DMS114 treated with DMSO at 0.1 percent for 48 hours (cell line): ENCODE results near the gene MYO9A.

ENCODE experiments used
- DNase-seq: peaks from one replicate; lab custom pipeline; 2025; ENCODE audit not compliant: unreplicated experiment; lab: John Stamatoyannopoulos, UW

Gene MYO9A

GRCh38 chr15:71788646-71789579 is 329.0 kb downstream of the MYO9A start:
- no peak for DNase-seq

- no peak for DNase-seq
Observed at GRCh38 chr15:71786673-71787072, 331.3 kb downstream of the MYO9A start.

GRCh38 chr15:71785996-71786395 is 332.0 kb downstream of the MYO9A start:
- no peak for DNase-seq

DNA sequence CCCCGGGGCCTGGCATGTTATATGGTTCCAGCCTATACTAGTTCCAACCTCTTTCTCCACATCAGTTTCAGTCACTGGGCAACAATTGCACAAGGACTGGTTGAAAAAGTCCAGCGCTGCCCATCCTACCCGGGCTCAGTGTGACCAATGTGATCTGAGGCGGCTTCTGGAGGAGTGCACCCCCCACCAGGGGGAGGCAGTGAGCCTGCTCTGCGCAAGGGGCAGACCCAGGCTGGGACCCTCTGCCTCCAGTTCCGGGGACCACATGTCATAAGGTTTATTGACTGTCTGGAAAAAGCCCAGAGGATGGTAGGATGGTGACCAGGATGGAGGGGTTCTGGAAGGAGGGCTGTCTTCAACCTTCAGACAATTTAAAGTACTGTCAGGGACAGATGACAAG is 333.2 kb downstream of the MYO9A start:
- DNase-seq: no peak

DNA sequence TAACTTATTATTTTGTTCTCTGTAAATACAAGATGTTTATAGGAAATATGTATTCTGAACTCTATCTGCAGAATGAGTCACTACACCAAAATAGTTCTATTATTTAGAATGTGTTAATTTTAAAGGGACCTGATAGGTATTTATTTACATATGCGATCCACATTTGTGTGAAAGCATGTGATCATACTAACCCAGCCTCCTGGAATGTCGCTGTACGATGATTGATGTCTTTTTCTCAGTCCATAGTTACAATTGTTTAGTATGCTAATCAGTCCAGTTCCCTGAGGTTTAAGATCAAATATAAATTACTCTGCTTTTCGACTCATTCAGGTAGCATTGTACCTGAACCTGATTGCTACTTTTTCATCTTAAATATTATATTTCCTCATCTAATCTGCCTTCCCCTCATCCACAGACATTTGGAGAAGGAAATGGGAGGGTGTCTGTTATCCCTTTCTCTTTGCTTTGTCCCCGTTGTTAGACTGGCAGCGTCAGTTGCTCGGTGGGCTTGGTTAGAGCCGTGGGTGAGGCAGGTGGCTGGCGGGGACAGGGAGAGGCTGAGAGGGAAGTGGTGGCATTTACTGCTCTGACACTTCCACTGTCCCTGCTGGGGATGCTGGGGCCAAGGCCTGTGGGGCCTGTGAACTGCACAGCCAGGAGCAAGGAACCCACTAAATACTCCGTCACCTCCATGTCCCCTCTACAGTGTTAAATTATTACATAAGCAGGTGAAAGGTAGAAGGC is 335.4 kb downstream of the MYO9A start:
- no peak for DNase-seq

DNA sequence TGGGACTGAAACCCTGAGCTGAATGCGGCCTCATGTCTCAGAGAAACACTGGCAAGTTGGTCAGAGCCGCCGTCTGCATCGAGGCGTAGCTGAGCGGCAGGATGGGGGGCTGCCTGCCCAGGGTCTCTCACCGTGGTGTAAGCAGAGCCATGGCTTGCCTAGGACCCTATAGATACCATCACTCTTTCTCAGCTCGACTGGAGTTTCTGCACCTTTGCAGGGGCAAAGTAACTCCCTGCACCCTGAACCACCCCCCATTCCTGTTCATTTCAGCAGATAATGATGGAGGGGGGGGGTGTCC is 336.0 kb downstream of the MYO9A start:
- DNase-seq: no peak

DNA sequence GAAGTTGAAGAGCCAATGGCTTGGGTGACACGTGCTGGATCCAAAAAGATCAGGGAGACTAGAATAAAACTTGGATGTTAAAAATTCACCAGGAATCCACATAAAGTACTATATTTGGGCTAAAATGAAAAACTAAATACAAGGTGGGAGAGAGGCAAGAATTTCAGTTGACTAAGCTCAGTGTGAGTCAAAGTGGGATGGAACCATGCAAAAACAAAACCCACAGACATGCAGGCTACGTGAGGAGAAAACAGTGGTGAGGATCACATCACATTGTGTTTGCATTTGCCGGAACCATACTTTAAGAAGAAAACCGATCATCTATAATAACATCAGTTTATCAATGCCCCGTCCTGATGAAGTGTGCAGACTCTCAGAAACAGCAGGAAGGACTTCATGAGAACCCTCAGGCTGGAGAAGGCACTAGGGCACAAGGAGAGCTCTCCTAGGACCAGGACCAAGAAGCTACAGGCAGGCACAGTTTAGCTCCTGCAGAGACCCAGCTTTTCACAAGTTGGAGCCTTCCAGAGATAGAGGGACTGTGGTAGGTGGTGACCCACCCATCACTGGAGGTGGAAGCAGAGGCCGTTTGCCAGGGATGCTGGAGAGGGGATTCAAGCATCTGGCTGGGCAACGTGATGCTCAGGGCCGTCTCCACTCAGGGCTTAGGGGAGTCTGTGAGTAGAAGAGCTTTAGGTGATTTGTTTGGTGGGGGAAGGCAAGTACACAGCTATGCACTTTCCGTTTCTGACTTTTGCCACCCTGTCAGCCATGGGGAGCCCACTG is 336.6 kb downstream of the MYO9A start:
- DNase-seq: no peak

DNA sequence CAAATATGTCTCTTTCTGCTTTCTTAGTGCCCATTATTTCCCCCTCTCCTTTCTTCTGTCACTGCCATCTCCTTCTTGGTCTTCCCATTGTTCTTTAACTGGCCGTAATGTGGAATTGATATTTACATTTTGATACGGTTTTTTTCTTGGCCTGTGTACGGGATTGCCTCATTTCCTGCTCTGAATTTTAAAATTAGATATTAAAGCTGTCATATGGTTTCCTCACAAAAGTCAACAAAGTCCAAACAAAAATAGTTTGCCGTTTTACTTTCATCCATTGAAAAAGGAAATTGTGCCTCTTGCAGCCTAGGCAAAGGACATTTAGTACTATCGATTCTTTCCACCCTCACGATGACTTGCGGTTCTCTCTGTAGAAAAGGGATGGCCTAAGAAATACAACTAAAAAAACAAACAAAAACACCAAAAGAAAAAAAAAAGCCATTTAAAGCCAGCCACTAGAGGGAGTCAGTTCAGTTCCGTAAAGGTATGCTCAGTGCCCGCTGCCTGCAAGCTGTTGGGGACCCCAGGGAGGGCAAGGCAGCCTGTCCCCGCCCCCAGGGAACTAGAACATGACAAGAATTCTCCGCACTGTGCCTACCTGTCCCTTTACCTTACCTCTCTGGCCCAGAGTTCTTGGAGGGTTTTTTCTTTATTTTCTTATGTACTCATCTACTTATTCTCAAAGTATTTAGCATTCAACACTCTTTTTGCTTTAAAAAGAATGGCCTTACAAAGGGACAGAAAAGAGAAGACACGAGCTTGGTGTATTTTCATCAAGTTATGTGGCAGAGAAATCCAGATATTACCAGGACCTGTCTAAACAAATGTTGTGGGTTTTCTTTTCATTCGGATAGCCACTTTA is 337.6 kb downstream of the MYO9A start:
- peak; percentile 81 for DNase-seq

GRCh38 chr15:71779073-71779797 is 338.7 kb downstream of the MYO9A start:
- no peak for DNase-seq

DNA sequence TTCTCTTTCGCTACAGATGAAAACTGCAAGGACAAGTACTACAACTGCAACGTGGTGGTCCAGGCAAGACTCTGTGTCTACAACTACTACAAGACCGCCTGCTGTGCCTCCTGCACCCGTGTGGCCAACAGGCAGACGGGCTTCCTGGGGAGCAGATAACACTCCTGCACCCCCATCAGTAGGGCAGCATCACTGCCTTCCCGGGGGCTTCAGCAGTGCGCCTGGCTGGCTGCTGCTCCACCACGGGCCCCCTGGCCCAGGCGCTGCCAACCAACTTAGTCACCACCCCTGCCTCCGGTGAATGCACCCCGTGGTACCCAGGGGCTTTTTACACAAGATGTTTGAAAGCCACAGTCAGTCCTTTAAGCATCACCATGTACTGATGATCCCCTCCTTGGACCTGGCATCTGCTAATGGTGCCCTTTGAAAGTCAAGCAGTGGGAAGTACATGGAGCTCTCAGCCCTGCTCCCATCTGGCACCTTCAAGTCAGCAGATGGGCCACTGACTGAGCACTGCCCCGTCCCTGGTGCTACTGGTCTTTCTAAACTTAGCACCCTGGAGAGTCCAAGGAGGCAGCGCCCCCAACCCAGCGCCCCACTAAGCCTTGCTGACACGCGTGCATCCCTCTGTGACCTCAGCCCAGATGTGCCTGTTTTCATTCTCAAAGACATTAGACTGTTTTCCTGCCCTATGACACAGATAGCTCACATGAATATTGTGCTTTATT is 340.6 kb downstream of the MYO9A start:
- DNase-seq: no peak

- no peak for DNase-seq
Observed at GRCh38 chr15:71776304-71776703, 341.6 kb downstream of the MYO9A start.

DNA sequence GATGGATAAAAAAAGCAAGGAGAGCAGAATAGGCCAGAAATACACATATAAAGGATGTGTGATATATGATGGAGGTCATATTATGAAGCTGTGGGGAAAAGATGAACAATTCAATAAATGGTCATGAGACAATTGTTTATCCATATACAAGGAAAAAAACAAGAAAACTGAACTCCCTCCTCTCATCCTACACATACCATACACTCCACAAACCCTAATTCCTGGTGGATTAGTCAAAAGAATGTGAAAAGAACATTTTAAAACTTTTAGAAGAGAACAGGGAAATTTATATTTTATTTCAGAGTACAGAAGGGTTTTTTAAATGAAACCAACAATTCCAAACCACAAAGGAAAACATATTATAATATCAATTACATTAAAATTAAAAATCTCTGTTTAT is 342.1 kb downstream of the MYO9A start:
- DNase-seq: no peak

GRCh38 chr15:71773206-71773859 is 344.6 kb downstream of the MYO9A start:
- no peak for DNase-seq
